IPS-18c (cell line): ENCODE data around the gene ZNF444.
"Not testable (repeated sequence)": the region's sequence is repeated elsewhere in the genome, so short reads cannot be mapped to it uniquely, and the experiment has no call there.

Experiments used
- H3K4me3 ChIP-seq: 2 replicates; pipeline ENCODE4 v1.7.0; 2013; ENCODE audit warnings: low read depth, mild to moderate bottlenecking, low read length, moderate library complexity; ENCODE audit not compliant: insufficient read depth
- H3K9me3 ChIP-seq: one replicate; pipeline ENCODE4 v1.6.1; 2013; ENCODE audit warnings: mild to moderate bottlenecking, low read length, moderate library complexity; ENCODE audit not compliant: control insufficient read depth, insufficient read depth

The ZNF444 gene

DNA sequence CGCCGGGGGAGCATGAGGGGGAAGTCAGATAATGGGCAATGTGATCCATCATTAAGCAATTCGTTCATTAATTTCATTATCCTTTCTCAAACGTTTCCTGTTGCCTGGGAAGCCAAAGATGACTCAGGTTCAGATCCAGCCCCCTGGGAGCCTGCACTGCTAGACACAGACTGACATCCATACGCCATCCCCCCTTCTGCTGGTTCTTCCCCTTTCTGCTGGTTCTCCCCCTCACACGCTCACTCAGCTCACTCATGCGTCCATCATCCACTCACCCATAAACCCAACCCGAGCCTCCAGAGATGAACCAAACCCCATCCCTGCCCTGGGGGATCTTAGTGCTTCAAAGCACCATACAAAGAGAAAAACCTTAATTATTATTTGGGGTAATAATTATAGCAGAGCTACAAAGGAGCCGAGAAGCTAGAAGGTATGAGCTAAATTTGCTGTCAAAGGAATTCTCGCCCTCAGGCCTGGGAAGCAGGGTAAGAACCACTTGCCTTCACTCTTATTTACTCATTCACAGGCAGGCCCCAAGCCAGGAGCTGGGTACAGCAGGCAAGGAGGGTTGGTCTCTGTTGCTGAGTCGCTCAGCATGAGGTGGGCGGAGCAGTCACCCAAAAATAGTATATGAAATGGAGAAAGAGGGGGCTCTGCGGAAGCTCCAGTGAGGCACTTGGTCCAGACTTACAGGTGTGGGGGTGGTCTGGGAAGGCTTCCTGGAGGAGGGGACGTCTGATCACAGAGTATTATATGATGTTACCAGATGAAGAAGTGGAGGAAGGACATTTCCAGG is 7.0 kb upstream of the ZNF444 start:
- H3K4me3 ChIP-seq = no peak overlapping the region

GRCh38 chr19:56134654-56134921 is 6.5 kb upstream of the ZNF444 start:
- Histone ChIP-seq H3K9me3 (peaks cover 1% of the 10 kb centered on the region), H3K4me3 (no peak overlapping the region)

More for the DNA sequence above, 7.0 kb upstream of the ZNF444 start:
- H3K9me3 ChIP-seq = no peaks in the 10 kb centered on the region

- Histone ChIP-seq H3K9me3 (peaks cover 2% of the 10 kb centered on the region), H3K4me3 (no peak overlapping the region)
Observed at GRCh38 chr19:56136362-56136761, 4.7 kb upstream of the ZNF444 start.

- peaks cover 2% of the 10 kb centered on the region for H3K9me3 ChIP-seq
- no peak overlapping the region for H3K4me3 ChIP-seq
Observed at GRCh38 chr19:56137405-56137804, 3.7 kb upstream of the ZNF444 start.

DNA sequence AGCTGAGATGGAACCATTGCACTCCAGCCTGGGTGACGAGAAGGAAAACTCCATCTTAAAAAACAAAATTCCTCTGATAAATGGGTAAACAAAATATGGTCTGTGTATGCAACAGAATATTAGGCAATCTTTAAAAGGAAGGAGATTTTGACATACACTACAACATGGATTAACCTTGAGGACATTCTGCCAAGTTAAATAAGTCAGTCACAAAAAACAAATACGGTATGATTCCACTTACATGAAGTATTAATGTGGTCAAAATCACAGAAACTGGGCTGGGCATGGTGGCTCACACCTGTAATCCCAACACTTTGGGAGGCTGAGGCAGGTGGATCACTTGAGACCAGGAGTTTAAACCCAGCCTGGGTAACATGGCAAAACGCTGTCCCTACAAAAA is 3.0 kb upstream of the ZNF444 start:
- no peak overlapping the region for H3K4me3 ChIP-seq

DNA sequence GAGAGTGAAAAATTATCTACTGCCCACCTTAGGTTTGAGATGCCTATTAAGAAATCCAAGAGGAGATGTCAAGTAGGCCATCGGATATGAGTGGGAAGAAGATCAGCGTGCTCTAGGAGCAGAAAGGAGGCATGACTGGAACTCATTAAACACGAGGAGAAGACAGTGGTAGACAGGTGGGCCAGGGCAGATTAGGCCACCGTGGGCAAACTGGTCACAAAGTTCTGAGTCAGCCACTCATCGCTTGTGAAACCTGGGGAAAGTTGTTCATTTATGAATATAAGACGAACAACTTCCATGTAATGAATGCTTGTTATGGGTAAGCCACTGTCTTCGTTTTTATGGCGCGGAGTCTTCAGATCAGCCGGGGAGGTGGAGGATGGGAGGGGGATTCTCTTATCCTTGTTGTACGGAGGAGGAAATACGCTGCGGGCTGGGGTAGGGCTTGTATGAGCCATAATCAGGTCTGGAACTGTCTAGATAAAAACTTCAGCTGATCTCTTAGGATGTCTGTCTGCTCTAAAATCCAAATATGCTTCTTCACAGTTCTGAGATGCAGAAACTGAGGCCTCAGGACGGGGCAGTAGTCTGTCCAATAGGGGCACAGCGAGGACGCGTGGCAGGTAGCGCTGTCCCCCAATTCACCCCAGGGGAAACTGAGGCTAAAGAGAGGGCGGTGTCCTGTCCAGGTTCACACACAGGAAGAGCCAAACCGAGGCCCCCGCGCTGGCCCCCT is 1.1 kb upstream of the ZNF444 start:
- Histone ChIP-seq H3K4me3 (peak overlapping the region; percentile 55), H3K9me3 (peaks cover 2% of the 10 kb centered on the region)

More for the DNA sequence above, 3.0 kb upstream of the ZNF444 start:
- H3K9me3 ChIP-seq = peaks cover 2% of the 10 kb centered on the region

GRCh38 chr19:56141417-56141993 is 418 bp downstream of the ZNF444 start:
- Histone ChIP-seq H3K9me3 (peaks cover 2% of the 10 kb centered on the region), H3K4me3 (peak overlapping the region; percentile 67)

GRCh38 chr19:56142087-56142787 is 1.1 kb downstream of the ZNF444 start:
- peaks cover 2% of the 10 kb centered on the region for H3K9me3 ChIP-seq
- peak overlapping the region; percentile 67; the same call in 1 of the 2 replicates for H3K4me3 ChIP-seq

- Histone ChIP-seq H3K9me3 (peaks cover 2% of the 10 kb centered on the region), H3K4me3 (no peak overlapping the region)
Observed at GRCh38 chr19:56142897-56143434, 1.9 kb downstream of the ZNF444 start.

DNA sequence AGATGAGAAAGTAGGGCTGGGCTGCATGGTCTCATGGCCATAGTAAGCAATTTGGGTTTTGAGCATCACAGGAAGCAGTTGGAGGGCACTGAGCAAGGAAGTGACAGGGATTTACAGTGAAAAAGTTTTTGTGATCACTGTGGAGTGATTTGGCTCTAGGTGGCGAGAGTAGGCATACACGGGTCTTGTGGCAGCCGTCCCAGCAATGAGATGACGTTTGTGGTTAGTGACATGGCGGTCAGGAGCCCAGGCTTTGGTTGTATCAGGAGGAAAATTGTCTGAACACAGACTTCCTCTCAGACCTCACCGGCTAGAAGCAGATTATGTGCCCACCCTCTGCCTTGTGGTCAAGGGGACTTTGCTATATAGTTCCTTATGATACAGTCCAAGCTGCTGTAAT is 3.3 kb downstream of the ZNF444 start:
- Histone ChIP-seq H3K9me3 (peaks cover 2% of the 10 kb centered on the region), H3K4me3 (no peak overlapping the region)

DNA sequence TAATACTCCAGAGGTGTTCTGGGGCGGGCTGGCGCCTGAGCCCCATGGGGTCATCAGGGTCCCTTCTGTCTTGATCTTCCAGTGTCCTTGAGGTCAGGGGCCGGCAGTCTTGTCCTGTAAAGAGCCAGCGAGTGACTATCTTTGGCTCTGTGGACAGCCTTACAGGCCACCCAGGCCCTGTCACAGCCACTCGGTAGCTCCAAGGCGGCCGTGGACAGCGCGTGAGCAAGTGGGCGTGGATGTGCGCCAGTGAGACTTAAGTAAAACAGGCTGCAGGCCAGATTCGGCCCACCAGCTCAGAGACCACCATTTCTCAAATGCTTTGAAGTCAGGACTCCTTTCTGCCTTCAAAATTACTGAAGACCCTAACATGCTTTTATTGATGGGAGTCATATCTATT is 3.7 kb downstream of the ZNF444 start:
- Histone ChIP-seq H3K4me3 (no peak overlapping the region), H3K9me3 (no peaks in the 10 kb centered on the region)

GRCh38 chr19:56145698-56146097 is 4.6 kb downstream of the ZNF444 start:
- Histone ChIP-seq H3K9me3 (no peaks in the 10 kb centered on the region), H3K4me3 (no peak overlapping the region)

- Histone ChIP-seq H3K9me3 (no peaks in the 10 kb centered on the region), H3K4me3 (no peak overlapping the region)
Observed at GRCh38 chr19:56146904-56147303, 5.8 kb downstream of the ZNF444 start.

- Histone ChIP-seq H3K4me3 (no peak overlapping the region), H3K9me3 (no peaks in the 10 kb centered on the region)
Observed at GRCh38 chr19:56147307-56147706, 6.2 kb downstream of the ZNF444 start.

- Histone ChIP-seq H3K4me3 (no peak overlapping the region), H3K9me3 (no peaks in the 10 kb centered on the region)
Observed at GRCh38 chr19:56148096-56148495, 7.0 kb downstream of the ZNF444 start.

GRCh38 chr19:56148955-56149655 is 8.0 kb downstream of the ZNF444 start:
- not testable (repeated sequence) for H3K9me3 ChIP-seq, H3K4me3 ChIP-seq

DNA sequence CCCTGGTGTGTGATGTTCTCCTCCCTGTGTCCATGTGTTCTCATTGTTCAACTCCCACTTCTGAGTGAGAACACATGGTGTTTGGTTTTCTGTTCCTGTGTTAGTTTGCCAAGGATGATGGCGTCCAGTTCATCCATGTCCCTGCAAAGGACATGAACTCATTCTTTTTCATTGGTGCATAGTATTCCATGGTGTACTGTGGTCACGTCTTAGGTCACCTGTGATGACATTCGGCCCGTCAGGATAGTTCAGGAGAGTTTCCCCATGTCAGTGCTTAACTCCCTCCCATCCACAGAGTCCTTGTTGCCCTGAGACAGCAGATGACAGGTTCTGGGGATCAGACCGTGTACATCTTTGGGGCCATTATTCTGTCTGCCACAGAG is 8.6 kb downstream of the ZNF444 start:
- Histone ChIP-seq H3K4me3 (no peak overlapping the region), H3K9me3 (no peaks in the 10 kb centered on the region)
